ENCODE data around the gene C9orf57.
"Not testable (repeated sequence)": the region's sequence is repeated elsewhere in the genome, so short reads cannot be mapped to it uniquely, and the experiment has no call there.

The C9orf57 gene

GRCh38 chr9:72060513-72060912, at the start of gene C9orf57:
Gene C9orf57, minus strand, starts transcription at chr9:72060613. Its CDS starts 1,282 bp downstream, at chr9:72059331.
- TF ChIP-seq Cebpa-rat (IDR thresholded peaks at IDR 0.05): no peak
- H3K4me1 ChIP-seq: no peaks in the 10 kb centered on the region
- no peaks in the 10 kb centered on the region for H3K36me3 ChIP-seq
- no peak within 1 kb of the TSS for H3K4me3 ChIP-seq
- no peak within 1 kb of the TSS for H3K27ac ChIP-seq
- no peaks in the 10 kb centered on the region for H3K27me3 ChIP-seq
- no peak within 1 kb of the TSS for H3K9ac ChIP-seq
- no peak within 1 kb of the TSS for H3K4me2 ChIP-seq
- H4K20me1 ChIP-seq: no peaks in the 10 kb centered on the region
- H3K9me3 ChIP-seq: no peaks in the 10 kb centered on the region

GRCh38 chr9:72102520-72102919, 42.1 kb upstream of the C9orf57 start:
- no peaks in the 10 kb centered on the region for H3K4me1 ChIP-seq
- H3K36me3 ChIP-seq: no peaks in the 10 kb centered on the region
- no peak overlapping the region for H3K4me2 ChIP-seq
- H4K20me1 ChIP-seq: no peaks in the 10 kb centered on the region
- H3K9me3 ChIP-seq: no peaks in the 10 kb centered on the region
- no peak overlapping the region for H3K9ac ChIP-seq
- H3K27me3 ChIP-seq: no peaks in the 10 kb centered on the region
- no peak for TF ChIP-seq Cebpa-rat (IDR thresholded peaks at IDR 0.05)
- no peak overlapping the region for H3K4me3 ChIP-seq
- H3K27ac ChIP-seq: no peak overlapping the region

GRCh38 chr9:72095520-72095919, 35.1 kb upstream of the C9orf57 start:
- H3K27me3 ChIP-seq, H3K9ac ChIP-seq, H3K4me3 ChIP-seq, H3K36me3 ChIP-seq, H3K4me2 ChIP-seq, H3K4me1 ChIP-seq, H4K20me1 ChIP-seq, H3K9me3 ChIP-seq, H3K27ac ChIP-seq: not testable (repeated sequence)

GRCh38 chr9:72092820-72093219, 32.4 kb upstream of the C9orf57 start:
- H3K9me3 ChIP-seq: no peaks in the 10 kb centered on the region
- no peak overlapping the region for H3K9ac ChIP-seq

GRCh38 chr9:72089451-72090130, 29.2 kb upstream of the C9orf57 start:
- no peak overlapping the region for H3K4me3 ChIP-seq
- H3K4me1 ChIP-seq: no peaks in the 10 kb centered on the region
- no peaks in the 10 kb centered on the region for H3K36me3 ChIP-seq
- H3K27me3 ChIP-seq: no peaks in the 10 kb centered on the region
- no peaks in the 10 kb centered on the region for H3K9me3 ChIP-seq
- H4K20me1 ChIP-seq: no peaks in the 10 kb centered on the region
- H3K4me2 ChIP-seq: no peak overlapping the region
- H3K9ac ChIP-seq: no peak overlapping the region
- no peak for TF ChIP-seq Cebpa-rat (IDR thresholded peaks at IDR 0.05)
- H3K27ac ChIP-seq: no peak overlapping the region

More at GRCh38 chr9:72092820-72093219, 32.4 kb upstream of the C9orf57 start:
- TF ChIP-seq Cebpa-rat (IDR thresholded peaks at IDR 0.05): no peak
- H3K4me2 ChIP-seq: no peak overlapping the region
- H3K27me3 ChIP-seq: no peaks in the 10 kb centered on the region
- no peaks in the 10 kb centered on the region for H3K36me3 ChIP-seq
- H3K4me3 ChIP-seq: no peak overlapping the region
- H3K27ac ChIP-seq: no peak overlapping the region
- H3K4me1 ChIP-seq: no peaks in the 10 kb centered on the region
- no peaks in the 10 kb centered on the region for H4K20me1 ChIP-seq

GRCh38 chr9:72082536-72082935, 22.1 kb upstream of the C9orf57 start:
- Histone ChIP-seq H3K9me3 (no peaks in the 10 kb centered on the region), H3K9ac (no peak overlapping the region), H3K4me1 (no peaks in the 10 kb centered on the region), H3K4me2 (no peak overlapping the region), H3K27ac (no peak overlapping the region), H4K20me1 (no peaks in the 10 kb centered on the region), H3K27me3 (no peaks in the 10 kb centered on the region), H3K4me3 (no peak overlapping the region), H3K36me3 (no peaks in the 10 kb centered on the region)
- TF ChIP-seq Cebpa-rat (IDR thresholded peaks at IDR 0.05): no peak

GRCh38 chr9:72074666-72075065, 14.3 kb upstream of the C9orf57 start:
- H3K4me3 ChIP-seq: not testable (repeated sequence)

GRCh38 chr9:72065076-72065475, 4.7 kb upstream of the C9orf57 start:
- Histone ChIP-seq H4K20me1 (no peaks in the 10 kb centered on the region), H3K27me3 (no peaks in the 10 kb centered on the region), H3K27ac (no peak overlapping the region), H3K36me3 (no peaks in the 10 kb centered on the region), H3K9ac (no peak overlapping the region), H3K4me1 (no peaks in the 10 kb centered on the region), H3K4me3 (no peak overlapping the region), H3K9me3 (no peaks in the 10 kb centered on the region), H3K4me2 (no peak overlapping the region)
- no peak for TF ChIP-seq Cebpa-rat (IDR thresholded peaks at IDR 0.05)

More at GRCh38 chr9:72074666-72075065, 14.3 kb upstream of the C9orf57 start:
- H3K9ac ChIP-seq, H3K4me2 ChIP-seq, H3K36me3 ChIP-seq, H4K20me1 ChIP-seq, H3K27ac ChIP-seq, H3K27me3 ChIP-seq, H3K4me1 ChIP-seq, H3K9me3 ChIP-seq: not testable (repeated sequence)

GRCh38 chr9:72052122-72052521, 8.3 kb downstream of the C9orf57 start:
- Histone ChIP-seq H3K9me3 (peaks cover 28% of the 10 kb centered on the region), H3K4me1 (no peaks in the 10 kb centered on the region), H3K27ac (no peak overlapping the region), H3K27me3 (no peaks in the 10 kb centered on the region), H4K20me1 (no peaks in the 10 kb centered on the region), H3K4me2 (no peak overlapping the region), H3K4me3 (no peak overlapping the region), H3K36me3 (no peaks in the 10 kb centered on the region), H3K9ac (no peak overlapping the region)
- TF ChIP-seq Cebpa-rat (IDR thresholded peaks at IDR 0.05): no peak

GRCh38 chr9:72048850-72049249, 11.6 kb downstream of the C9orf57 start:
- no peak for TF ChIP-seq Cebpa-rat (IDR thresholded peaks at IDR 0.05)
- Histone ChIP-seq H4K20me1 (no peaks in the 10 kb centered on the region), H3K27me3 (no peaks in the 10 kb centered on the region), H3K9ac (no peak overlapping the region), H3K4me1 (peaks cover 5% of the 10 kb centered on the region), H3K4me2 (no peak overlapping the region), H3K27ac (no peak overlapping the region), H3K4me3 (no peak overlapping the region), H3K9me3 (peaks cover 28% of the 10 kb centered on the region), H3K36me3 (no peaks in the 10 kb centered on the region)
